GM23338 (cell line): Measurements from ENCODE around the gene FCN3.

Experiments
- CTCF ChIP-seq, 2 experiments: fragments of 200-600 bp in 1 of 2; sonication (generic) in 1 of 2; conservative IDR thresholded peaks; 2 replicates each; pipeline versions ENCODE4 v1.5.1 to v1.6.1; 2016 to 2017; ENCODE audit warnings: antibody characterized with exemption in 2 of 2, low read depth in 2 of 2, mild to moderate bottlenecking in 2 of 2, moderate library complexity in 1 of 2
- EZH2 ChIP-seq: fragments of 200-600 bp; sonication (generic); IDR thresholded peaks from one replicate; pipeline ENCODE4 v1.8.0; 2017; ENCODE audit warnings: antibody characterized with exemption, mild to moderate bottlenecking, low read depth; ENCODE audit not compliant: unreplicated experiment
- EZH2phosphoT487 ChIP-seq: fragments of 200-600 bp; sonication (generic); IDR thresholded peaks from one replicate; pipeline ENCODE4 v1.8.1; 2018; ENCODE audit warnings: antibody characterized with exemption; ENCODE audit not compliant: unreplicated experiment
- POLR2AphosphoS5 ChIP-seq: IDR thresholded peaks from 2 replicates; pipeline ENCODE4 v1.6.1; 2016; ENCODE audit warnings: antibody characterized with exemption, low read depth
- REST ChIP-seq: IDR thresholded peaks from one replicate; pipeline ENCODE4 v1.6.1; 2018; ENCODE audit warnings: antibody characterized with exemption; ENCODE audit not compliant: unreplicated experiment
- ZNF114 ChIP-seq: fragments of 250-450 bp; sonication (Bioruptor Pico); IDR thresholded peaks from 2 replicates; pipeline ENCODE4 v1.5.0; 2020; ENCODE audit warnings: mild to moderate bottlenecking, moderate library complexity

- TF ChIP-seq CTCF (conservative IDR thresholded peaks at IDR 0.05; ENCODE audit: low read depth in 2 of 2) (peak; percentile 32 to 52), EZH2 (no peak), POLR2AphosphoS5 (no peak), EZH2phosphoT487 (no peak), ZNF114 (CRISPR knock-in tag) (no peak), REST (no peak)
Observed at GRCh38 chr1:27403065-27403726, 28.6 kb upstream of the FCN3 start.
